NCI-H510A treated with DMSO at 0.1 percent for 48 hours (cell line): ENCODE measurements around the gene ZSCAN22.

ENCODE experiments used
- DNase-seq: peaks from one replicate; lab custom pipeline; 2025; lab: John Stamatoyannopoulos, UW

ZSCAN22 gene

DNA sequence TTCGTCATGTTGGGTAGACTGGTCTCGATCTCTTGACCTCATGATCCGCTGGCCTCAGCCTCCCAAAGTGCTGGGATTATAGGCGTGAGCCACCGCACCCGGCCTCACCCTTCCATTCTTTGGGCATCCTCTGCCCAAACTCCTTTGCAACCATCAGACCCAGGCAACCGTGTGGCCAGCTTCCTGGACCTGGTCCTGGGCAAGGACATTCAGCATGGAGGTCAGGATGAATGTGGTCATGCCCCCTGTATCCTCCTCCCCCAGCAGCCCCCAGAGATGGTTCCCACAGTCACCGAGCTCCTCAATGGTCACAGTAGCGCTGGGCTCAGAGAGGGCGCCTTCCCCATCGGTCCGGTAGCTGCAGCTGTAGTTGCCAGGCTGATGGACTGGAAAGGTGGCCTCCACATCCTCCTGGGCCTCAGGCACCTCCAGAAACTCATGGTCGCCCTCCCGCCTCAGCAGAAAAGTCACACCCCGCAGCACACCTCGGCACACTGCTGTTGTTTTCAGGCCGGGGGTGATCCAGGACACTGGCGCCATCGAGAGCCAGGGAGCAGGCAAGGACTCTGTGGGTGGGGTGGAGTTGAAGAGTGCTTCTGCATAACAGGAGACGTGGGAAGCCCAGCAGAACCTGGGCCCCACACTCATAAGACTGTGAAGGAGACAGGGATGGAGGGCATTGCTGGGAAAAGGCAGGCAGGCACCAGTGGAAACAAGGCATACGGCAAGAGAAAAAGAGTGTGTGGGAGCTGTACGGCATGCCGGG lies 25.4 kb downstream of the ZSCAN22 start:
- DNase-seq: no peak

- no peak for DNase-seq
These were observed 26.2 kb downstream of the ZSCAN22 start, which contains the start of gene A1BG for GRCh38 chr19:58352760-58353671. Gene A1BG, minus strand, starts transcription at chr19:58353492. Its CDS starts 55 bp downstream, at chr19:58353437.

DNA sequence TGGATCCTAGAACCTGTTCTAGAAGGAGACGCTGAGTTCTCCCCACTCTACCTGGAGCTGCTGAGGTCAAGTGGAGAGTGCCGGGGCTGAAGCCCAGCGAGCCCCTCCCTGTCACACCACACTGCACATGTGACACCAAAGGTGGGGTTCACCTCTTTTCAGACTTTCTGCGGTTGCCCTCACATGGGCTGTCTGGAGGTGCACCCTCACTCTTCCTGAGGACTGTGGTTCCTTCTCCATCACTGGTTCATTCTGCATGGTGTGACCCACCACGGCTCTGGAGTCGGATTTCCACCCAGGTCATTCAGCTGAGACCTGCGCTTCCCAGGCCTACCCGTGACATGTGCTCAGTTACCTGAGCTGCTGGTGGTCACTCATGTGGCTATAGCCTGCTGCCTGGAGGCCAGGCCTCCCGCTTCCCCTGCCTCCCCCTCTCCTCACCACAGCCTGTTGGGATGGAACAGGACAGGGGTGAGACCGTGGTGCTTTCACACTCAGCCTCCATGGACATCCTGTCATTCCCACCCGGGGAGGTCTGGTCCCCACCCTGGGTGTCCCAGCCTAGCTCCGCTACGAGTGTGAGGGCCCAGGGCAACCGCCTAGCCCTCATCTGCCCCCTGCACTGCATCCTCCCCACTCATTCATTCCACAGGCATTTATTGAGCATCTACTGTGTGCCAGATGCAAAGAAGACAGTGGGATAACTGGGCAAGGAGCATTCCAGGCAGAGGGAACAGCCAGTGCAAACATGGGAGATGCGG lies 27.1 kb downstream of the ZSCAN22 start:
- no peak for DNase-seq

- no peak for DNase-seq
These were observed 27.8 kb downstream of the ZSCAN22 start for GRCh38 chr19:58354478-58355030.

GRCh38 chr19:58355215-58355796 lies 28.5 kb downstream of the ZSCAN22 start:
- DNase-seq: no peak

DNA sequence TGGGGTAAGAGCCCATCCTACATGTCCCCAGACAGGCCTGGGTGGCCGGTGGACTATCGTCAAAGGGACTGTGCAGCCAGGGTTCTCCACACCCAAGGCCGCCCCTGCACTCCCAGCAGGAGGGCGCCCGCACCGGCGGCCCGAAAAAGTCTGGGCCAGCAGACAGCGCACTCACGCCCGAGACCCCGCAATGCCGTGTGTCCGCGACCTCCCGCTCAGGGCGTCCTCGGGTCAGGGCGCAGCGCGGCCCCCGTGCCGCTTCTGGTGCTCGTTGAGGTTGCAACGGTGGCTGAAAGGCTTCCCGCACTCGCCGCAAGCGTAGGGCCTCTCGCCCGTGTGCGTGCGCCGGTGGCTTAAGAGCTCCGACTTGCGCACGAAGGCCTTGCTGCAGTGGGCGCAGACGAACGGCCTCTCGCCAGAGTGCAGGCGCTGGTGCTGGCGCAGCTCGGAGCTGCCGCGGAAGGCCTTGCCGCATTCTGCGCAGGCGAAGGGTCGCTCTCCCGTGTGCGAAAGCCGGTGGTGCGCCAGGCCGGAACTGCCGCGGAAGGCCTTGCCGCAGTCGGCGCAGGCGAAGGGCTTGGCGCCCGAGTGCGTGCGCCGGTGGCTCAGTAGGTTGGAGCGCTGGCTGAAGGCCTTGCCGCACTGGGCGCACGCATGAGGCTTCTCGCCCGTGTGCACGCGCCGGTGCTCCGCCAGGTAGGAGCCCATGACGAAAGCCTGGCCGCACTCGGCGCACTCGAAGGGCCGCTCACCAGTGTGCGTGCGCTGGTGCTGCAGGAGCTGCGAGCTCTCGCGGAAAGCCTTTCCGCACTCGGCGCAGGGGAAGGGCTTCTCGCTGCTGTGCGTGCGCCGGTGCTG lies 29.3 kb downstream of the ZSCAN22 start:
- no peak for DNase-seq

- no peak for DNase-seq
These were observed 30.1 kb downstream of the ZSCAN22 start for GRCh38 chr19:58356766-58357480.

DNA sequence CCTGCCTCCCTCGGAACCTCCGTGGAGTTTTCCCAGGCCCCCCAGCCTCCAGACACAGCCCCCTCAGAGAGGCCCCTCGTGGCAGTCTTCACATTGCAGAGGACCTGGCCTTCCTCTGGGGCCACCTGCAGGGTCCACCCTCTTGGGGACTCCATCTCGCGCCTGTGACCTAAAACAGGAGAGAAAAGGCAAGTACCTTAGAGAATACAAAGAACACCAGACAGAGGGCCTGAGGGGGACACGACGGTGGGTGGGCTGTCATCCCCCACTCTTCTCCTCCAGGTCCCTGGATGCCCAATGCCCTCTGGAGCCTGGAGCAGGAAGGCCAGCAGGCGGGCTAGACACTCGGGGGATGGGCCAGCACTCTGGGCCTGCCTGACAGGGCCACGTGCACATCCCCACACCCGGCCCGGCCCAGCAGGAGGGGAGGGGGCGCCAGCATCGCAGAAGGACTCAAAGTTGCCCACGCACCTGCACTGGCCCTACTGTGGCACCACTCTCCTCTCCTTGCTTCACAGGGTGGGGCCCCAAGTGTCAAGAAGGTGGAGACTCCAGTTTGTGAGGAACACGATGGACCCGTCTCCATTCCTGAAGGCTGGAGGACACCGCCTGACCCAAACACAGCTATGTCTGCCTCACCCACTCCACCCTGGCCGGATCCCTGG lies 30.8 kb downstream of the ZSCAN22 start:
- DNase-seq: no peak

DNA sequence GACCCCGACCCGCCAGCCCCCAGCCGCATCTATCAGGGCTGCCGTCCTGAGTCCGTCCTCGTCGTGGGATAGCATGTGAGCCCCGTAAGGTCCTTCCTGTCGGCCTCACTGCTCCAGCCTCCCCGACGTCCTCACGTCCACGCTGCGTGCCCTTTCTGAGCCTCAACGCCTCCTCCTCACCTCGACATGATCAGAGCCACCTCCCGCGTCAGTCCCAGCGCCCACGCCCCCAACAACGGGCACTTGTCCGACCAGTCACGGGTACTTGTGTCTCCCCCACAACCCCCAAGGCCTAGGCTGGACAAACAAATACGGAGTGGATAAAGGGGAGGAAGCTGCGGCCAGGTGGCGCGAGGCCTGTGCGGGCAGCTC lies 35.1 kb downstream of the ZSCAN22 start:
- DNase-seq: peak; percentile 44

DNA sequence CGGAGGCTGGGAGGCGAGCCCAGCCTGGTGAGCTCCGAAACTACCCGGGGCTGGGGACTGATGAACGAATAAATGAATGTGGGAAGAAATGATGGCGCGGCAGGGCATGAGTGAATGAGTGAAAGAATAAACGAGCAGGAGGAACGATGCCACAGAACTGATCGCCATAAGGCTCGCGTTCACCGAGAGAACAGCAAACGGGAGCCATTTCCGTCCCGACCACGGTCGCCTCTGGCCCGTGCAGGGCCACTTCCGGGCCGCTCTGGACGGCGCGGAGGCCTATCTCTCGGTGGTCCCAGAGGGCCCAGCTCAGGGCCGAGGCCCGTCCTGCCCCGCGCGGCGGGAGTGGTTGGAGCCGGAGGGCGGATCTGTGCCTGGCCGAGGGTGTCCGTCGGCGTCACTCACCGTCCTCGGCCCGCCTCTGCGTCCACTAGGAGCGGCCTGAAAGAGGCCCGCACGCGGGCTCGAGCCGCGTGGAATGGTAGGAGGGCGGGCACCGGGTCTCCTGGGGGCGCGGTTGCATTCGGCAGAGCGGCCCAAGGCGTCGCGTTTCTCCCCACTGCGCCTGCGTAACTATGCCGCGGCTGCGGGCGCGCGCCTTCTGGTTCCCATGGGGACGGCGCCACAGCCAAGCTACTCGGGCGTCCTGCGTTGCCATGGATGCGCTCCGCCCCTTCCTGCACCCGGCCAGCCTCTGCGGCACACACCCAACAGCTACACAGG lies 35.6 kb downstream of the ZSCAN22 start, which contains the start of gene ZNF497:
TSS of gene ZNF497 (minus strand) at position 480 of the 723 bp plus-strand sequence. CDS start 5,116 bp downstream, outside the sequence.
- peak; percentile 93 for DNase-seq

DNA sequence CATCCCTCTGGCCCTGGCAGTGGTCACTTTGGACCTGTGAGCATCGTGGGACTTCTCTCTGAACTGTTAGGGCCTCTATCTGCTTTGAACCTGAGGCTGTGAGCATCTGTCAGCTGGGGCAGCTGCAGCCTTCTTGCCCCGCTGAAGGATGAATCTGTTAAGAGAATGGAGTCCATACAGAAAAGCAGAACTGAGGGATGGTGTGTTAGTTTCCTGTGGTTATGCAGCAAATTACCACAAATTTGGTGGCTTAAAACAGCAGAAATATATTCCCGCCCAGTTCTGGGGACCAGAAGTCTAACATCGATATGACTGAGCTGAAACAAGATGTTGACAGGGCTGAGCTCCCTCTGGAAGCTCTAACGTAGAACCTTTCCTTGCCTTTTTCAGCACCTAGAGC lies 37.4 kb downstream of the ZSCAN22 start:
- no peak for DNase-seq

GRCh38 chr19:58366585-58367430 lies 40.0 kb downstream of the ZSCAN22 start:
- no peak for DNase-seq

DNA sequence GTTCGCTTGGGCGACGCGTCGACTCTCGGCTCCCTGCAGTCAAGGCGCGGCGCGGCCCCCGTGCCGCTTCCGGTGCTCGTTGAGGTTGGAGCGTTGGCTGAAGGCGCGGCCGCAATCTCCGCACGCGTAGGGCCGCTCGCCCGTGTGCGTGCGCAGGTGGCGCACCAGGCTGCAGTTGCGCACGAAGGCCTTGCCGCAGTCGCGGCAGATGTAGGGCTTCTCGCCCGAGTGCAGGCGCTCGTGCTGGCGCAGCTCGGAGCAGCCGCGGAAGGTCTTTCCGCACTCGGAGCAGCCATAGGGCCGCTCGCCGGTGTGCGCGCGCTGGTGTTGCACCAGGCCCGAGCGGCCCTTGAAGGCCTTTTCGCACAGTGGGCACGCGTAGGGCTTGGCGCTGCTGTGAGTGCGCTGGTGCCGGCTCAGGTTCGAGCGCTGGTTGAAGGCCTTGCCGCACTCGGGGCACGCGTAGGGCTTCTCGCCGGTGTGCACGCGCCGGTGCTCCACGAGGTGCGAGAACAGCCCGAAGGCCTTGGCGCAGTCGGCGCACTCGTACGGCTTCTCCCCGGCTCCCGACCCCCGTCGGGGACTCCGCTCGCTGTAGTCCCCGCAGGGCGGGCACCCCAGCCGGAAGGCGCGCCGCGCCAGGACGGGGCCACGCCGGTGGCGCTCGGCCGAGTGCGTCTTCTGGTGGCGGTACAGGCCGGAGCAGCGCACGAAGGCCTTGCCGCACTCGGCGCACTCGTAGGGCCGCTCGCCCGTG lies 41.1 kb downstream of the ZSCAN22 start:
- DNase-seq: no peak

DNA sequence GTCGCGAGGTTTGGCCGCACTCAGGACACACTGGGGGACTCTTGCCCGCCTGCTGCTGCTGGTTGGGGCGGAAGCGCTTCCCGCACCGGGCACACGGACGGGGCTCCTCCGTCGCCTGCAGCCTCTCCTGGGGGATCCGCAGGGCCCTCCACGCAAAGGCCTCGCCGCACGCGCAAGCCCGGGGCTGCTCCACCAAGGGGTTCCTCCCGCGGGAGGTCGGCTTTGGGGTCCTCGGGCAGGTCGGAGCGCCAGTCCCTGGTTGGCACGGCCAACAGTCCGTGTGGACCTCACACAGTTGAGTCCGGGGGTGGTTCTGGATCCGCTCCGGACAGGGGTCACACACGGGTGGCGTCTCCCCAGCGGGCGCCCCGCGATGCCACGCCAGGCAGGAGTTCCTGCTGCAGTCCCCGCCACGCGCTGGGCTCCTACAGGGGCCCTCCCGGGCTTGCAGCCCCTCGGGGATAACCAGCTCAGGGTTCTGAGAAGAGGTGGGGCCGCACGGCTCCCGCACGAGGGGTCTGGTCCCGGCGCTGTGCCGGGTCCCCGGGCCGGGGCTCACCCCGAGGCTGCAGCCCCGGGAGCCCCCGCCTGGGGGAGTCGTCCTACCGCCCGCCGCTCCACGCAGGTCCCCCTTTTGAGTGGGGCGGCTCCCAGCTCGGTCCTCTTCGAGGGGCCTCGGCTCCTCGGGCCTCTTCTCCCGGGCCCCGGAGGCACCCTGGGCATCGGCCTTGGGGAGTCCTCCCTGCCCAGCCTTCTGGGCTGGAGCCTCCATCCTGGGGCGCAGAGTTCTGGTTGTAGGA lies 42.0 kb downstream of the ZSCAN22 start:
- no peak for DNase-seq

- DNase-seq: no peak
These were observed 45.7 kb downstream of the ZSCAN22 start for GRCh38 chr19:58372311-58373133.
